Cardiac fibroblast (primary cell): Measurements from ENCODE around the gene P2RX1.

Experiments
- DNase-seq, 2 donors: peaks; one replicate each; pipeline versions ENCODE4 v3.0.0 to v3.0.0-alpha.2; 2010; ENCODE audit warnings: low read depth in 2 of 2
- H3K4me3 ChIP-seq, 2 donors: replicated peaks in 1 of 2; 1 replicate in 1 of 2; 2 replicates in 1 of 2; pipeline ENCODE4 v1.5.1; 2011; ENCODE audit warnings: low read depth in 2 of 2, low read length in 2 of 2, mild to moderate bottlenecking in 2 of 2, moderate library complexity in 1 of 2
- CTCF ChIP-seq: IDR thresholded peaks from one replicate; pipeline ENCODE4 v1.5.1; 2011; ENCODE audit warnings: low read depth, mild to moderate bottlenecking, low read length, inconsistent platforms

The P2RX1 gene

GRCh38 chr17:3870871-3871306 lies 45.4 kb downstream of the P2RX1 start:
- DNase-seq = peak in 1 of 2 donors; percentile 81
- no peak for TF ChIP-seq CTCF
- H3K4me3 ChIP-seq = no peak overlapping the region

GRCh38 chr17:3867606-3868005 lies 48.7 kb downstream of the P2RX1 start:
- no peak overlapping the region for H3K4me3 ChIP-seq
- DNase-seq = no peak
- TF ChIP-seq CTCF = no peak

DNA sequence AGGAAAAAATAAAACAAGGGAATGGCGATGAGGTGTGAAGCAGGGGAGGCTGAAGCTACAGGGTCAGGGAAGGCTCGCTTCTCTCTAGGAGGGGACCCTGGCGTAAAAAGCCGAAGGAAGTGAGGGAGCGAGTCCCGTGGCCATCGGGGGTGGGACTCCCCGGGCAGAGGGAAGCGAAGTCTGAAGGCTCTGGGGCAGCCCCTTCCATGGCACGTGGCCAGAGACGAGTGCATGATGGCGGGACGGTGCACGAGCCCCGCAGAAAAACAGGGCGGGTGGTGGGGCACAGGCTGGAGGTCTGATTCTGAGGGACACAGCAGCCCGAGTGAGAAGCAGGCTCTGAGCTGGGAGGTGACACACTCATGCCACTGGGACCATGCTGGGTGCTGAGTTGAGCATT lies 49.2 kb downstream of the P2RX1 start:
- DNase-seq = no peak
- no peak for TF ChIP-seq CTCF
- no peak overlapping the region for H3K4me3 ChIP-seq

DNA sequence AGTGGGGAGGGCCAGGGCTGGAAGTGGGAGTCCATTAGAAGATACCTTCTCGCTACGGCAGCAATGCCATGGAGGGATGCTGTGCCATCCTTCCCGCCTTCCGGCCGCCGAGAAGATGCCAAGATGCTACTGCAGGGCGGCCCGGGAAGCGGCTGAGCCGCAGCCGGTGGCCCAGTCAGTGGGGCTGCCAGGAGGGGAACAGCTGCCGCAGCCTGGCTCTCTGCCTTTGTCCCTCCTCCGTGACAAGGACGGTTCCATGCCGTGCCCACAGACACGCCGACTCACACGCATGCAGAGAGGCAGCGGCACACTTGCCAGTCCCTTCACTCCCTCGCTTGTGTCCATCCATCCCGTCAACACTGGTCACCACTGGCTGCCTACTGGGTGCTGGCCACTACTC lies 50.0 kb downstream of the P2RX1 start:
- no peak overlapping the region for H3K4me3 ChIP-seq
- no peak for TF ChIP-seq CTCF
- DNase-seq = no peak

GRCh38 chr17:3865176-3865575 lies 51.1 kb downstream of the P2RX1 start:
- TF ChIP-seq CTCF = no peak
- H3K4me3 ChIP-seq = no peak overlapping the region
- DNase-seq = peak in 1 of 2 donors; percentile 64

- DNase-seq = no peak
- H3K4me3 ChIP-seq = no peak overlapping the region
- TF ChIP-seq CTCF = no peak
Measured at GRCh38 chr17:3864534-3864933, 51.7 kb downstream of the P2RX1 start.
